ENCODE data around the gene RAP1GAP.

GRCh38 chr1:21575351-21575942, 93.7 kb downstream of the RAP1GAP start:
- TF ChIP-seq, protein P1, sequence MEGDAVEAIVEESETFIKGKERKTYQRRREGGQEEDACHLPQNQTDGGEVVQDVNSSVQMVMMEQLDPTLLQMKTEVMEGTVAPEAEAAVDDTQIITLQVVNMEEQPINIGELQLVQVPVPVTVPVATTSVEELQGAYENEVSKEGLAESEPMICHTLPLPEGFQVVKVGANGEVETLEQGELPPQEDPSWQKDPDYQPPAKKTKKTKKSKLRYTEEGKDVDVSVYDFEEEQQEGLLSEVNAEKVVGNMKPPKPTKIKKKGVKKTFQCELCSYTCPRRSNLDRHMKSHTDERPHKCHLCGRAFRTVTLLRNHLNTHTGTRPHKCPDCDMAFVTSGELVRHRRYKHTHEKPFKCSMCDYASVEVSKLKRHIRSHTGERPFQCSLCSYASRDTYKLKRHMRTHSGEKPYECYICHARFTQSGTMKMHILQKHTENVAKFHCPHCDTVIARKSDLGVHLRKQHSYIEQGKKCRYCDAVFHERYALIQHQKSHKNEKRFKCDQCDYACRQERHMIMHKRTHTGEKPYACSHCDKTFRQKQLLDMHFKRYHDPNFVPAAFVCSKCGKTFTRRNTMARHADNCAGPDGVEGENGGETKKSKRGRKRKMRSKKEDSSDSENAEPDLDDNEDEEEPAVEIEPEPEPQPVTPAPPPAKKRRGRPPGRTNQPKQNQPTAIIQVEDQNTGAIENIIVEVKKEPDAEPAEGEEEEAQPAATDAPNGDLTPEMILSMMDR (IDR thresholded peaks at IDR 0.05), result no peak
- no peak for TF ChIP-seq EZH2 (IDR thresholded peaks at IDR 0.05)
